GM18526 (cell line): ENCODE results near the gene CCND1.

Experiments used
- POLR2A ChIP-seq: IDR thresholded peaks from 3 replicates; pipeline ENCODE4 v1.6.1; 2011; ENCODE audit not compliant: insufficient read length; ENCODE audit errors: extremely low read depth

Gene CCND1

DNA sequence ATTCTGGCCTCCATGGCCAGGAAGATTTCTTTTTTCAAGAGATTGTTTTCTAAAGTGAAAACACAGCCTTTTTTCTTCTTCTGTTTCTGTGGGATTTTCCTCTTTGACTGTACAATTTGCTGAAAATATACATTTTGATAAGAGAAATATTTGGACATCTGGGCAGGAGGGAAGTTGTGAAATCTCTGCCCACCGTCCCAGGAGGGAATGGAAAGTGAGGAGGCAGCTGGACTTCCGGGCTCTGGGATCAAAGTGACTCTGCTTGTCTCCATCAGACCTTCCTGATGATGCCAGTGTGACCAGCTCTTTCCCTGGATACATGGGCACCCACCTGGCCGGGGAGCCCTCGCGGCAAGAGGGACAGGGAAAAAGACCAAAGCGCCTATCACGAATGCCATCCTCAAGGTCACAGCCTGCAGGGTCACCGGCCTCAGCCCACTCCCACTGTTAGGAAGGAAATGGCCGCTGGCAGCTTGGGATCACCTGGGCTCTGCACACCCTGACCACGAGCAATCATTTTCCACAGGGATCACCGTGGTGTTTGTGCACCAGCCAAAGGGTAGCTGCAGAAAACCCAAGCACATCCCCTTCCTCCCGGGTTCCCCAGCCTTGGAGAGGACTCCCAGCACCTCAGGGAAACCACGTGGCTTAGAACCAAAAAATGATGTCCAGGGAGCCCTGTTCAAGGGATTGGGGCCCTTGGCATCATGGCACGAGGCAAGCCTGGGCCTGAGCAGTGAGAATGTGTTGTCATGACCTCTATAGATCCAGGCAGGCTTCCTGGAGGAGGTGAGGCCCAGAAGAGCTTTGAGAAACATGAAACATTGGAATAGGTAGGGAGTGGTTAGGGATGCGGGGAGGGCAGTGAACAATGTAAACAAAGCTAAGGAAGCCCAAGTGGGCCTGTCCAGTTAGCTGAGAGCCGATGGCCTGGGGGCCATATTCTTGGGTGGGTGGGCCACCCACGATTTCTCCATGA, 29.1 kb upstream of the CCND1 start:
- TF ChIP-seq POLR2A: no peak

- TF ChIP-seq POLR2A: no peak
Observed at GRCh38 chr11:69613594-69613993, 27.4 kb upstream of the CCND1 start.

- no peak for TF ChIP-seq POLR2A
Observed at GRCh38 chr11:69614085-69614484, 26.9 kb upstream of the CCND1 start.

- TF ChIP-seq POLR2A: no peak
Observed at GRCh38 chr11:69615545-69616278, 25.2 kb upstream of the CCND1 start.

GRCh38 chr11:69617220-69617619, 23.7 kb upstream of the CCND1 start:
- TF ChIP-seq POLR2A: no peak

DNA sequence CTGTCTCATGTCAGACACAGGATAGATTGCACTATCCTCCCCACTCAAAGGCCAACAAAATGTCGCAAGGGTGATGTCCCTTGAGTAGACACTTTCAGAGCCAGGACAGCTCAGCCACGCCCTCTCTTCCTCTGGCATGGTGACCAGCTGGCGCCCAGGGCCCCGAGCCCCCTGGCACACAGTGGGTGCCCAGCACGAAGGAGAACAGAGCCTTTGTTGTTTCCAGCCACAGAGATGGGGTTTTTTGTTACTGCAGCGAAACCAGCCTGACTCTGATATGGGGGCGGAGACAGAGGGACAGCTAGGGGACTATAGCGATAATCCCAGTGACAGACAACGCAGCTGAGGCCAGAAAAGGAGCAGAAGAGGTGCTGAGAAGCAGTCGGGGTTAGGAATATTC, 23.3 kb upstream of the CCND1 start:
- no peak for TF ChIP-seq POLR2A

DNA sequence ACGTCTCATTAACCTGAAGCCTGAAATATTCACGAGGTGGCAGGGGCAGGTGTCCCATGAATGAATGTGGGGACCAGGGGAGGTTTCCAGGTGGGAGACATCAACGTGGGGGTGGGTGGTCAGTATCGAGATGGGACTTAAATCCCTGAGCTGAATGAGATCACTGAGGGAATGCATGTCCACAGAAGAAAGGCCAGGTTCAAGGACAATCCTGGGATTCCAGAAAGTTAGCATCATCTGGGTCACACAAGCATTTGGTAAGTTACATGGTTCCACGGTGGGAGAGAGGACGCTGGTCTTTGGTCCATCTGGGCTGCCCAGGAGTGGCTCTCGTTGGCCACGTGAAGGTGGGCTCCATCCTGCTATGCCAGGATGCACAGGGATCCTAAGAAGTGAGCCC, 22.7 kb upstream of the CCND1 start:
- TF ChIP-seq POLR2A: no peak

DNA sequence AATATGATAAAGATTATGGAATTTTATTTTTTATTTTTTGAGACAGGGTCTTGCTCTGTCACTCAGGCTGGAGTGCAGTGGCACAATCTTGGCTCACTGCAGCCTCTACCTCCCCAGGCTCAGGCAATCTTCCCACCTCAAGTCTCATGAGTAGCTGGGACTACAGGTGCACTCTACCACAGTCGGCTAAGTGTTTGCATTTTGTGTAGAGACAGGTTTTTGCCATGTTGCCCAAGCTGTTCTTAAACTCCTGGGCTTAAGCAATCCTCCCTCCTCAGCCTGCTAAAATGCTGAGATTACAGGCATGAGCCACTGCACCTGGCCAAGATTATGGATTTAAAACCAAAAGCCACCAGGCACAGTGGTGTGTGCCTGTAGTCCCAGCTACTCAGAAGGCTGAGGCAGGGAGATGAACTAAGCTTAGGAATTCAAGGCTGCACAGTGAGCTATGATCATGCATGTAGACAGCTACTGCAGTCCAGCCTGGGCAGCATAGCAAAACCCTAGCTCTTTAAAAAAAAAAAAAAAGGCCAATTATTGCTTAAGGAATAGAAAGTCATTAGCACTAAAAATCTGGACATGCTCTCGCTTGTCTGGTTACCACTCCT, 20.2 kb upstream of the CCND1 start:
- TF ChIP-seq POLR2A: no peak

DNA sequence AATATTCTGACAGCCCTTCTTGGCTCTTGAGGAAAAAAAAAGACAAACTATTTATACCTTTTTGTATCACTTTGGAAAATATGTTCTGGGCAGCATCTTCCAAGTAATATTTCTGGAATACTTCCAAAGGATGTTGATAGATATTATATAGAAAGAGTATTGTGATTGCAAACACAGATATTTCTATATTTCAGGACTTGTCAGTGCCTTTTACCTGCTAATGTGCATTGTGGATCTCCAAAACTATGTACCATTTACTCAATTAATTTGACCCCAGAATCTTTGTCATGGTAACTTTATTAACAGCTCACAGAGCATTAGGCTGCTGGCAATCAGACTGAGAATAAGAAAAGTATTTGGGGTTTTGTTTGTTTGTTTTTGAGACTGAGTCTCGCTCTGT, 16.7 kb upstream of the CCND1 start:
- no peak for TF ChIP-seq POLR2A

DNA sequence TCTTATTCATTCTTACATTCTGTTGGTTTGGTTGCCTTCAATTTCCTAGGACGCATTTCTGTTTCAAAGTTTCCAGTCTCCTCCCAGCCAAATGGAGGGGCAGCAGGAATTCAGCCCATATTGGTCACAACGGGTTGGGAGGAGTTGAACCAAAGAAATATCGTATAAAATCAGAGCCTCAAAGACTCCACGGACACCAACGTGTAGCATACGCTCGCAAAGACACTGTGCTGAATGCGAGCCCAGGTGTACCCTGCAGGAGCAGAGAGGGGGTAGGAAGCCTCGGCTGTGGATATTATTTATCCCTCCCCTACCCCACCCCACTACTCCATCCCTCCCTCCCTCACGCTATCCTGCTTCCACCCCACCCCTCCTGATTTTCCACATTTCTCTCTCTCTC, 15.5 kb upstream of the CCND1 start:
- no peak for TF ChIP-seq POLR2A

DNA sequence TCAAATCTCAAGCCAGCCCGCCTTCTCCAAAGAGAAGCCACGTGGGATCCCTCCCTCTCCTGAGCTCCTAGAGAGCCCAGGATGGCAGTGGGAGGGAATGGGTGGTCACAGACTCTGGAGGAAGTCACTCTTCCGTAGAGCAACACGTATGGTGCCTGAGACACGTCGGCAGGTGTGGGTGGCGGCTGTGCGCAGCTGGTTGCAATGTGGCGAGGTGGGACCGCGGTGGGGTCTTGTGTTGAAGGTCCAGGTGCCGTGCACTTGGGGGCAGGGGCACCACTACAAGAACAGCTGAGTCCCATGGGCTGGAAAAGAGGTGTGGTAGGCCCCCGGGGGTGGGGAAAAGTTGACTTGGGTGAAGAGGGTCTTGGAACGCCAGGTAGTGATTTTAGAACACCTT, 13.4 kb upstream of the CCND1 start:
- no peak for TF ChIP-seq POLR2A

DNA sequence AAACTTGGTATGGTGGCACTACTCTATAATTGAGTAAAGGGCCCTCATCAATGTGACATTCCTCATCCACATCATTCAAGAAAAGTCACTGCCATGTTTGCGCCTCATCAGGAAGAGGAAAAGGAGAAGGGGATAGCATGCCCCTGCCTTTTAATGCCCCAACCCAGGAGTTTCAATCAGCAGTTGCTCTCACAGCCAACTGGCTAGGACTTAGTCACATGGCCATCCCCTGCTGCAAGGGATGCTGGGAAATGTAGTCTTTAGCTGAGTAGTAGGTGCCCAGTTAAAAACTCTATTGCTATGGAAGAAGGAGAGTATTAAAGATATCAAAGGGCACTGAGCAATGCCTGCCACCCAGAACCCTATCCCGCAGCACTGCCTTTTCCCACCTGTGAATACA, 10.9 kb upstream of the CCND1 start:
- TF ChIP-seq POLR2A: no peak

DNA sequence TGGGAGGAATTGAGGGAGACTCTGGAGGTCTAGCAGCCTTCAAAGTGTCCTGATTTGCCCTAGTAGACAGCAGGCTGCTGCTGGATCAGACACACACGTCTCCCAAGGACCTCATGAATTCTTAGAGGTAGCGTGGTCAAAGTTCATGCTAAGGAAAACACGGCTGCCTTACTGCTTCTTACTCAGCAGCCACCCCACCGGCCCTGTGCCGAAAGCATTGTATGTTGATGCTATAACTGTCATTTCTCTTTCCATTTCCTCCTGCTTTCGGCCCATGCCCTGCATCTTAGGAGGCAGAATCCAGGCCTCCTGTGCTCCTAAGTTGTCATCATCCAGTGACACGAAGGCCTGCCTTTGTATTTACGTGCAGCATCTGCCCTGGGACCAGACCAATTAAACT, 10.5 kb upstream of the CCND1 start:
- no peak for TF ChIP-seq POLR2A

DNA sequence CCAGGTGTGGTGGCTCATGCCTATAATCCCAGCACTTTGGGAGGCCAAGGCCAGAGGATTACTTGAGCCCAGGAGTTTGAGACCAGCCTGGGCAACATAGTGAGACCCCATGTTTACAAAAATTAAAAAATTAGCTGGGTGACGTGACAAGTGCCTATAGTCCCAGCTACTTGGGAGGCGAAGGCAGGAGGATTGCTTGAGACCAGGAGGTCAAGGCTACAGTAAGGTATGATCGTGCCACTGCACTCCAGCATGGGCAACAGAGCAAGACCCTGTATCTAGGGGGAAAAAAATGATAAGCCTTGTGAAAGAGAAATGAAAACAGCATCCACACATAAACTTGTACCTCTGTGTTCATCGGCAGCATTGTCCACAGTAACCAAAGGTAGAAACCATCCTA, 8.1 kb upstream of the CCND1 start:
- TF ChIP-seq POLR2A: no peak

DNA sequence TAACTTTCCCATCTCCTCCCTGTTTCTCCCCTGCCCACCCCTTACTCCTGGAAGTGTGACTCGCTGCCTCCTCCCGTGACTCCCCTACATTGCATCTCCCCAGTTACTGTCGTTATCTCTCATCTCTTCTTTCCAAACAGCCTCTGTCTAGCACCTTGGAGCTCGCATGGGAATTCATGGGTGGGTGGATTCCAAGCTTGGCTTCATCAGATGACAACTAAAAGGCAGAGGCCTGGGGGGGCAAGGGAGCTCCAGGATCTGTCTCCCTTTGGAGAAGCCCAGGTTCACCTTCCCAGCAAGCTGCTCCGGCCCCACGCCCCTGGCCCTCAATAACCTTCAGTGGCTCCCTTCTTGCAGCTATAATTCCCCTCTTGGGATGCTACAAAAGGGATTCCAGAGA, 6.9 kb upstream of the CCND1 start:
- no peak for TF ChIP-seq POLR2A

- TF ChIP-seq POLR2A: no peak
Observed at GRCh38 chr11:69634590-69634989, 6.4 kb upstream of the CCND1 start.
